ENCODE measurements around the gene TFR2. TPM values are rescaled to one million over a fixed set of nuclear protein-coding genes. Genes with fewer than 3 reads are reported as not detected.

Gene TFR2
- total and polyA plus RNA-seq, 2 of the 4 experiments (the other 2 are of a cell fraction) = 0.18 to 0.50 TPM

- no peak for TF ChIP-seq CEBPB (IDR thresholded peaks at IDR 0.05; ENCODE audit: low read depth, low read length)
- TF ChIP-seq FOS (IDR thresholded peaks at IDR 0.05; ENCODE audit: low read depth, low read length) = no peak
- no peak for TF ChIP-seq BHLHE40 (IDR thresholded peaks at IDR 0.05; ENCODE audit: low read depth, low read length)
- TF ChIP-seq CHD1 (IDR thresholded peaks at IDR 0.05; ENCODE audit: low read depth, low read length) = no peak
- no peak for TF ChIP-seq SMC3 (IDR thresholded peaks at IDR 0.05; ENCODE audit: low read depth, low read length)
- no peak for TF ChIP-seq RCOR1 (IDR thresholded peaks at IDR 0.05; ENCODE audit: insufficient replicate concordance, low read length)
- TF ChIP-seq RAD21 (IDR thresholded peaks at IDR 0.05; ENCODE audit: low read length) = no peak
- no peak for TF ChIP-seq NFE2L2 (IDR thresholded peaks at IDR 0.05; ENCODE audit: low read depth, low read length)
- TF ChIP-seq MAZ (IDR thresholded peaks at IDR 0.05; ENCODE audit: borderline replicate concordance, low read depth, low read length) = no peak
- TF ChIP-seq MXI1 (IDR thresholded peaks at IDR 0.05; ENCODE audit: borderline replicate concordance, low read depth, low read length) = no peak
- TF ChIP-seq CTCF (conservative IDR thresholded peaks at IDR 0.05; ENCODE audit: low read depth, low read length) = no peak
- TF ChIP-seq, protein P1, sequence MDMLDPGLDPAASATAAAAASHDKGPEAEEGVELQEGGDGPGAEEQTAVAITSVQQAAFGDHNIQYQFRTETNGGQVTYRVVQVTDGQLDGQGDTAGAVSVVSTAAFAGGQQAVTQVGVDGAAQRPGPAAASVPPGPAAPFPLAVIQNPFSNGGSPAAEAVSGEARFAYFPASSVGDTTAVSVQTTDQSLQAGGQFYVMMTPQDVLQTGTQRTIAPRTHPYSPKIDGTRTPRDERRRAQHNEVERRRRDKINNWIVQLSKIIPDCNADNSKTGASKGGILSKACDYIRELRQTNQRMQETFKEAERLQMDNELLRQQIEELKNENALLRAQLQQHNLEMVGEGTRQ (IDR thresholded peaks at IDR 0.05; ENCODE audit: low read depth, low read length) = no peak
- TF ChIP-seq RFX5 (IDR thresholded peaks at IDR 0.05; ENCODE audit: low read depth, low read length) = no peak
- Histone ChIP-seq H4K8ac (ENCODE audit: low read depth in 2 of 2, low read length in 2 of 2) (no peak overlapping the region), H2BK20ac (ENCODE audit: low read depth, low read length) (no peak overlapping the region), H3K27me3 (ENCODE audit: control insufficient read depth, insufficient read depth, low read length) (peaks cover 3% of the 10 kb centered on the region; the same call in 1 of the 2 replicates), H3K56ac (ENCODE audit: extremely low read depth, insufficient read depth, low read length) (no peak overlapping the region), H3K27ac (ENCODE audit: insufficient read depth, low read length) (no peak overlapping the region), H3K14ac (replicated peaks; ENCODE audit: low read depth, low read length) (no peak overlapping the region), H2BK120ac (ENCODE audit: low read depth, low read length) (no peak overlapping the region), H4K91ac (ENCODE audit: insufficient read depth, low read depth, low read length) (no peak overlapping the region), H4K5ac (ENCODE audit: low read depth, low read length) (no peak overlapping the region), H2AFZ (replicated peaks; ENCODE audit: low read length, poor library complexity) (no peak overlapping the region), H3K9ac (ENCODE audit: low read depth, low read length) (no peak overlapping the region), H2AK9ac (replicated peaks; ENCODE audit: low read depth, low read length, poor library complexity) (no peak overlapping the region), H3K4me1 (ENCODE audit: control insufficient read depth, insufficient read depth, low read length) (peaks cover 2% of the 10 kb centered on the region; the same call in 1 of the 2 replicates), H3K23ac (ENCODE audit: low read depth, low read length) (no peak overlapping the region), H2BK15ac (ENCODE audit: low read depth, low read length) (no peak overlapping the region), H2BK5ac (ENCODE audit: low read depth, low read length, poor library complexity, severe bottlenecking) (no peak overlapping the region), H3K79me1 (ENCODE audit: low read depth in 1 of 2, low read length in 2 of 2) (peaks cover 0 to 3% of the 10 kb centered on the region in 2 experiments; a peak in 1 of 4 replicates), H3K18ac (ENCODE audit: low read depth, low read length) (no peak overlapping the region), H3K9me1 (ENCODE audit: insufficient read depth, low read length) (peaks cover 4% of the 10 kb centered on the region; the same call in 1 of the 2 replicates), H3K9me3 (ENCODE audit: control insufficient read depth, insufficient read depth, low read length) (no peaks in the 10 kb centered on the region), H3K4me2 (ENCODE audit: low read depth, low read length) (no peak overlapping the region), H3K4me3 (ENCODE audit: insufficient read depth, low read depth, low read length) (no peak overlapping the region), H3K36me3 (ENCODE audit: control insufficient read depth, insufficient read depth, low read length) (peaks cover 35% of the 10 kb centered on the region), H4K20me1 (ENCODE audit: insufficient read depth, low read length) (no peaks in the 10 kb centered on the region), H2AK5ac (ENCODE audit: low read depth, low read length) (no peak overlapping the region), H3K4ac (ENCODE audit: low read depth, low read length) (no peak overlapping the region)
- dilution Hi-C loops (cut with HindIII; ENCODE audit: low sequenced_read_pairs, unreplicated experiment) = no loop called here
- 86% methylated on average over 4 of the region's 30 CpGs; no CpG with 5 or more reads in 1 of the 2 experiments for WGBS, 2 experiments (ENCODE audit: extremely low coverage in 2 of 2, insufficient read length in 1 of 2)
- DNase-seq (no peak), ATAC-seq (ENCODE audit: low read depth) (no peak)
- BruUV-seq (replicated peaks) = no TSS peak
- in situ Hi-C loops (cut with MboI; ENCODE audit: low sequenced_read_pairs) = no loop called here
- ChIA-PET POLR2A (ENCODE audit: unreplicated experiment) (no interaction called here), CTCF (no interaction called here)
- intact Hi-C loops (cut with micrococcal nuclease) = no loop called here
Observed at GRCh38 chr7:100572949-100573675, 68.2 kb downstream of the TFR2 start.

Measured in IMR-90 (cell line).